ENCODE results near the gene CEP112.
"Not testable (repeated sequence)": the region's sequence is repeated elsewhere in the genome, so short reads cannot be mapped to it uniquely, and the experiment has no call there.

CEP112 gene

DNA sequence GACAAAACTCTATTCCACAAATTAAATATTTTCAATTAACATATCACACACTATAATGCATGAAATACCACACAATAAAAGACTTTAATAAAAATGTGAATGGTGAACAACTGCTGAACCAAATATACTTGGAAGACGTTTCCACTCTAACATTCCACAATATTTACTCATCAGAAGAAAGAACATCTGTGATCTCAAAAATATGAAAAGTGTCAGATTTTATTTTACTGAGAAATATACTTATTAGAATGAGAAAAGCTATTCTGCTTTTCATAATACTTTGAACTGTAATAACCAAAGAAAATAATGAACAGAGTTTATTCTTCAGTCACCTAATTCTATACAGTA lies 448.7 kb downstream of the CEP112 start:
- DNase-seq (ENCODE audit: insufficient read length, low spot score): no peak
- no peak for FAIRE-seq
- TF ChIP-seq CTCF (IDR thresholded peaks at IDR 0.05; ENCODE audit: insufficient read depth, missing control alignments): no peak

GRCh38 chr17:65742403-65743307 lies 449.3 kb downstream of the CEP112 start:
- TF ChIP-seq CTCF (IDR thresholded peaks at IDR 0.05; ENCODE audit: insufficient read depth, missing control alignments): no peak
- DNase-seq (ENCODE audit: insufficient read length, low spot score) (no peak), FAIRE-seq (no peak)

DNA sequence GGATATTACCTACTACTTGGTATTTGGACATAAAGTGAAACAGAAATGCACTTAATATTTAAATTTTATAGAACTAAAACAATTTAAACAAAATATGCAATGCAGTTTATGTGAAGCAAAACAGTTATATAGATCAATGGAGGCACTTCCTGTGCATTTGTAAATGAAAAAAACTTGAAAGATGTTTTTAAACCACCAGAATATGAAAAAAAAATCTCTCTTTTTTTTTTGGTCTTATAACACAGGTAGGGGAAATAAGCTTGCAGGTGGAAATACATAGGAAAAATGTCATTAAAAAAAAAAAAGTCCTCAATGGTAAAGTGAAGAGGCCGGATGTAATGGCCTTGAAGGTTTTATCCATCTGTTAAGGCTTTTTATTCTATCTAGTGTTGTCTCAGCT lies 450.2 kb downstream of the CEP112 start:
- TF ChIP-seq CTCF (IDR thresholded peaks at IDR 0.05; ENCODE audit: insufficient read depth, missing control alignments): no peak
- DNase-seq (ENCODE audit: insufficient read length, low spot score) (no peak), FAIRE-seq (no peak)

GRCh38 chr17:65739034-65739433 lies 452.9 kb downstream of the CEP112 start:
- DNase-seq (ENCODE audit: insufficient read length, low spot score) (no peak), FAIRE-seq (no peak)
- no peak for TF ChIP-seq CTCF (IDR thresholded peaks at IDR 0.05; ENCODE audit: insufficient read depth, missing control alignments)

- FAIRE-seq: no peak
- no peak for TF ChIP-seq CTCF (IDR thresholded peaks at IDR 0.05; ENCODE audit: insufficient read depth, missing control alignments)
- DNase-seq (ENCODE audit: insufficient read length, low spot score): no peak
Measured at GRCh38 chr17:65737451-65737850, 454.5 kb downstream of the CEP112 start.

- no peak for FAIRE-seq
- TF ChIP-seq CTCF (IDR thresholded peaks at IDR 0.05; ENCODE audit: insufficient read depth, missing control alignments): no peak
- no peak for DNase-seq (ENCODE audit: insufficient read length, low spot score)
Measured at GRCh38 chr17:65733314-65733713, 458.6 kb downstream of the CEP112 start.

DNA sequence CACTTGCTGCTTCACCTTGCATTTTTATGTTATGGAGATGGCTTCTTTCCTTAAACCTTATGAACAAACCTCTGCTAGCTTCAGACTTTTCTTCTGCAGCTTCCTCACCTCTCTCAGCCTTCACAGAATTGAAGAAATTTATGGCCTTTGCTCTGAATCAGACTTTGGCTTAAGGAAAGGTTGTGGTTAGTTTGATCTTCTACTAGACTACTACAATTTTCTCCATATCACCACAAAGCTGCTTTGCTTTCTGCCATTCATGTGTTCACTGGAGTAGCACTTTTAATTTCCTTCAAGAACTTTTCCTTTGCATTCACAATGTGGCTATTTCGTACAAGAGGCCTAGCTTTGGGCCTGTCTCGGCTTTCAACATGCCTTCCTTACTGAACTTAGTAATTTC lies 459.3 kb downstream of the CEP112 start:
- not testable (repeated sequence) for FAIRE-seq; DNase-seq (ENCODE audit: insufficient read length, low spot score)
